ENCODE data around the gene KSR1.

GRCh38 chr17:27590864-27591263 is 134.6 kb downstream of the KSR1 start:
- TF ChIP-seq ZNF70 (CRISPR knock-in tag; IDR thresholded peaks at IDR 0.05) = no peak
- TF ChIP-seq OSR1 (CRISPR knock-in tag; IDR thresholded peaks at IDR 0.05) = no peak
- TF ChIP-seq RARB (CRISPR knock-in tag; IDR thresholded peaks at IDR 0.05) = no peak
- TF ChIP-seq ZC3H10 (CRISPR knock-in tag; IDR thresholded peaks at IDR 0.05) = no peak
- TF ChIP-seq PATZ1 (CRISPR knock-in tag; IDR thresholded peaks at IDR 0.05; ENCODE audit: borderline replicate concordance) = no peak
- TF ChIP-seq GLIS3 (CRISPR knock-in tag; IDR thresholded peaks at IDR 0.05) = no peak
- no peak for TF ChIP-seq ZNF8 (CRISPR knock-in tag; IDR thresholded peaks at IDR 0.05)
- no peak for TF ChIP-seq SNAI2 (CRISPR knock-in tag; IDR thresholded peaks at IDR 0.05)
- peak; percentile 81 for TF ChIP-seq ZFP3 (CRISPR knock-in tag; IDR thresholded peaks at IDR 0.05)
- TF ChIP-seq ZFP30 (CRISPR knock-in tag; IDR thresholded peaks at IDR 0.05) = no peak

Measured in SK-N-SH treated with all-trans-retinoic acid at 6 μM for 48 hours (cell line).